HG02973 (cell line): ENCODE results near the gene TSPAN19.
"Not testable (repeated sequence)": the region's sequence is repeated elsewhere in the genome, so short reads cannot be mapped to it uniquely, and the experiment has no call there.

ENCODE experiments used
- ATAC-seq: cut with Tn5 transposase; IDR thresholded peaks from one replicate; pipeline ENCODE4 v1.9.1; 2021; ENCODE audit warnings: moderate library complexity; ENCODE audit not compliant: unreplicated experiment

Gene TSPAN19

DNA sequence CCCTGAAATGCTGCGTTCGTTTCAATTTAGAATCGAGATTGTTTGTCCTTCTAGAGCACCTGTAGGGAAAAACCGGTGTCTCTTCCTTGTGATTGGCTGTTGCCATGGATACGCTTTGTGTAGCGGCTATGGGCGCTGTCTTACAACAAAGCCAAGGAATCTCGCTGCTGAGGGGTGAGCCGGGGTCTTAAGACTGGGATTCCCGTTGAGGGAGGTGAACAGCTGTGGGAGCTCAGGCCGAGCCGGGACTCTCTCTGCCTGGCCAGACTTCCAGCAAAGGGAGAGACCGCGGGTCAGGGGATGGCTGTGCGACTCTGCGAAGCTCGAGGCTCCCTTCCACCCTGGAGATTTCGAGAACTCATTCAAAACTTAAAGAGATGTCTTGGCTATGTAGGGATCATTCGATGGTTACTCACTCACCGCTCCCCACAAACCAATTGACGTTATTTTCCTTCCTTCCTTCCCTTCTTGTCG lies at the start of gene TSPAN19, which contains the start of gene LRRIQ1:
TSS of gene TSPAN19 (minus strand) at position 44 of the 474 bp plus-strand sequence. CDS start 6,331 bp downstream, outside the sequence.
TSS of gene LRRIQ1 (plus strand) at position 118 of the 474 bp plus-strand sequence. CDS start 1,826 bp downstream, outside the sequence.
- peak; percentile 84 for ATAC-seq

DNA sequence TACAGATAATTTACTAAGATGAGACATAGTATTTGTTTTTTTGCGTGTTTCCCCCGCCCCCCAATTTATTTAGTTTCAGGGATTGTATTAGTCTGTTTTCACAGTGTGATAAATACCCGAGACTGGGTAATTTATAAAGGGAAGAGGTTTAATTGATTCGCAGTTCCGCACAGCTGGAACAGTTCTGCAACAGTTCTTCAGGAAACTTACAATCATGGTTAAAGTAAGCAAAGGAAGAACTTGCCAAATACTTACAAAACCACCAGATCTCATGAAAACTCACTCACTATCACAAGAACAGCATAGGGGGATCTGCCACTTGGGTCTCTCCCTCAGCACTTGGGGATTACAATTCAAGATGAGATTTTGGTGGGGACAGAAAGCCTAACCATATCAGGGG lies 49.0 kb upstream of the TSPAN19 start:
- no peak for ATAC-seq

DNA sequence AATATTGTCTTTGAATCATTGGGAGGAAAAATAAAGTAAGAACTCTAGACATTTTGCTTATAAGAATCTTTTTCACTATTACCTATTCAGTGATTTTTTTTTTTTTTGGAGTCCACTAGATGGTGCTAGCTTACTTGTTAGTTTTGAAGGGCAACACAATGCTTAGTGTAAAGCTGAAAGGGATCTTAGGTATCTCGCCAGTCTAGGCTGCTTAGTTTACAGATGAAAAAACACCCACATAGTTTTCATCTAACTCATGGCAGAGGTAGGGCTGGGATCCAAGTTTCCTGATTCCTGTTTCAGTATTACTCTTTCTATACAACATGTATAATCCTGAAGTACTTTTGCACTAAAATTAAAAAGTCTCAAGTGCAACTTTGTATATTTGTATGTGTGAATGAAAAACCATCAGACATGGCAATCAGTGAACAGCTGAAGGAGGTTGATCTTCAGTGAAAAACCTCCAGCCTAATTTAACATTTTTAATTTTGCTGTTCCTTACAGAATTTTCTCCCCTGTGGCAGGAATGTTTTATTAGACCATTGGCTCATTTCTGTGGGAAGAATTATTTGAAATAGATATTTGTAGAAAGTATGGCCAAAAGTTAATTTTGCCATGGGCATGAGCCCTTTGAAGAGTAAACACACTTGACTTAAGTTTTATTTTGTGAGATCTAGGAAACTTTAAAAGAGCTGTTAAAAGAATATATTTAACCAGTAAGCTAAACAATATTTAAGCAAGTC lies 40.8 kb upstream of the TSPAN19 start:
- ATAC-seq: peak; percentile 80

DNA sequence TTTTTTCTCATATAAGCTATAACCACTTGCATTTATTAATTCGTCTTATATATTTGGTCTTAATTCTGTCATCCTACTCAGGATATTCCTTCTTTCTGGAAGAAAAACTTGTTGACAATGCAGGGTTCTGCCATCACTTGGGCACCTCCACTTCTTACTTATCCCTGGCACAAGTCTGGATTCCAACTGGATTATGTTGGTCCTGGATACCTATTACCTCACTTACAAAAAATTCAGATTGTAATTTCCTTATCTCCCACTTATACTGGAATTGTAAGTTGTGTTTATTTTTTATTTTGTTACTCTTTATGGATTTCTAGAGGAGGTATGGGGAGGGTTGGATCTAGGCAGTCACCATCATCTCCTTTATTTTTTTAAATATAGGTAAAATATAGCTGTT lies 36.7 kb upstream of the TSPAN19 start:
- no peak for ATAC-seq

DNA sequence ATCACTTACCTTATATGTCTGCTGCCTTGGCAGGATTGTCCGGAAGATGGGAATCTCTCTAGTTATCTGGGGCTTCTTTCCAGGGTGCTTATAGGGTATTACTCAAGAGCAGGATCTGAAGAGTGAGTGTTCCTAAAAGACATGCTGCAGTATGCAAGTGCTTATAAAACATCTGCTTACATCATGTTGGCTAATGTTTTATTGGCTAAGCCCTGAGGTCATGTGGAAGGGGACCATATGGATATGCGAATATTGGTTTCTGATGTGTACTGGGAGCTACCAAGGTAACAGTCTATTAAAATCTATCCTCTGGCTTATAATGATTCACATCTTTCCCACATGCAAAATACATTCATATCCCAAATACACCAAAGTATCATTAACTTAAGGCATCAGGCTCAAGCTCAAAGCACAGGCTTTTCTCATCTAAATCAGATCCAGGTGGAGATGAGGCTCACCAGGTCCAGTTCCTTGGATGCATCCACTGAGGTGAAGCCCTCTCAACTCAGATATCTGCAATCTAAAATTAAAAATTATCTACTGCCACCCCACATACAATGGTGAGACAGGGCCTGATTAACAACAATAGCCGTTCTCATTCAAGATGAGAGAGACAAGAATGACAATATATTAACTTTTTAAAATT lies 29.9 kb upstream of the TSPAN19 start:
- ATAC-seq: no peak

DNA sequence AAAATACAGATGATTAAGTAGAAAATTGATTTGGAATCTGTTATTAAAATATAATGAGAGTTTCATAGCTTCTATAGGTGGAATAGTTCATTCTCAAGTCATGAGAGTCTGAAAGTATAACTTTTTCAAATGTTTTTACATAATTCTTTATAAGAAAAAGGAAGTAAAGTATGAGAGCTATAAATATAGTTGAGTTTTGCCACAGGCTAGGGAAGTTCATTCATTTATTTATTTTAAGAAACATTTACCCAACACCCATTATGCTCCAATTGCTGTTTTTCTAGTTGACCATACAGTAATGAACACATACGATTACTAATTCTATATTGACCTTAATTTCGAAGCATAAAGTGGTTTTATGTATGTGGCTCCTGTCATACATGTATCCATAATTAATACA lies 24.8 kb upstream of the TSPAN19 start:
- ATAC-seq: no peak

DNA sequence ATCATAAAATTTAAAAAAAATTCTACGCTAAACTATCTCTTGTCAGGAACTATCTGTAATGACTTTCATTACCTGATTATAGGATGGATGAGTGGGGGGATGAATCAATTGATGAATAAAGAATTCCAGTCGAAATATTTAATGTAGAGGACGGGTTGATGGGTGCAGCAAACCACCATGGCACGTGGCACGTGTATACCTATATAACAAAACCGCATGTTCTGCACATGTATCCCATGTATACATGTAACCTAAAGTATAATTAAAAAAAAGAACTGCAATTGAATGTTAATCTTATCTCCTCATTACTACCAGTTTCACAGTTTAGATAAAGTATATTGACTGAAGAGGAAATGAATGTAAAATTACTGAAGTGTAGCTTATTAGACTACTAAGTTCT lies 23.5 kb upstream of the TSPAN19 start:
- no peak for ATAC-seq

DNA sequence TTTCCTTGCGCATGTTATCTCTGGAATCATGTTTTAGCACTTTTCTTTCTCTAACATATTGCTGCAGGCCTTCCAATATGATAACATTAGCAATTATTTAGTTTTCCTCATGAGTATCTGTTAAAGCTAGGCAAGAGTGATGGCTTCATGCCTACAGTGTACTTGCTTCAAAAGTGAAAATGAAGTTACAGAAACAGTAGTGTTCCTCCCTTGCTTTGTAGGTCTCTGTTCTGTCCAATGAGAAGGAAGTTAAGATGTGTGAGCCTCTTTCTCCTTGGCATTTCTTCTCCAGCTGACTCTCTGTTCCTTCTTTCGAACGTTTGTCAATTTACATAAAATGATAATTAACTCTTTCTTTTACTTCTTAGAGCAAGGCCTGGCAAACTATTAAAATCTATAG lies 22.3 kb upstream of the TSPAN19 start:
- ATAC-seq: no peak

DNA sequence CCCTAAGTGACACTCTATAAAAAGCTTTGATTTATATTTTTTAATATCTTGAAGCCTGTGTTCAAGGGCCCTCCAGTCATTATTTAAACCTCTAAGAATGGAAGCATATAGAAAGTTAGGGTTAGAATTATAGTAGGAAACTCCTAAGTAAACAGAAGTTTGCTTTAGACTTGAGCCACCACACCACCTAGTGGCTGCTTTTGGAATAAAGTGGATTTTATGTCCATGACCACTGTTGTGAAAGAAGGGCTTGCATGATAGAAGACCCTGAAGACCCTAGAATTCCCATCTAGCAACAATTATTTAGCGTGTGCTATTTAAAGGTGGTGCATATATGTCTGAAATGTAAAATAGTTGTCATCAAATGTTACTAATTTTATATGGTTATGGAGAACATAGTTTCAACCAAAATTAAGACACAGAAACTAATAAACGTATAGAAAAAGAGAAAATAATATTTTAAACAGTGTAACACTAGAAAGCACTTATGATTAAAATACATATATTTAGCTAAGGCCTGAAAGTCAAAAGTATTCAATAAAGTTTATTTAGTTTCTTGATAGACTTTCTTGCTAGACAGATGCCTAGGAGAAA lies 21.4 kb upstream of the TSPAN19 start:
- peak; percentile 80 for ATAC-seq

DNA sequence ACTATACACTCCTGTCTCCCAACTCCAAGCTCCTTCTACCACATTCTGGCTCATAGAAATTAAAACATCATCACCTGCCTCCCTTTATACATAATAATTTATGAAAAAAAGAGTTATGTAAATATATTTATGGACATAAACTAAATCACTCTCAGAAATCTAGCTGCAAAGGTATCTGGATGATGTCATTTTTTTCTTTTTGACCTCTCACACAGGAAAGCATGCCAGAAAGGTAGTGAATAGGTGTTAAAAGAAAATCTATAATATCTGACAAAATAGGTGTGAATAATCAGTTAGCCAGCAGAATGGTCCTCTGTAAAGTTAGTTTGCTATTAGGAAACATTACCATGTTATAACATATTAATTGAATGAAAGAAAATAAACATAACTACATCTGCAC lies 7.8 kb upstream of the TSPAN19 start:
- ATAC-seq: no peak

DNA sequence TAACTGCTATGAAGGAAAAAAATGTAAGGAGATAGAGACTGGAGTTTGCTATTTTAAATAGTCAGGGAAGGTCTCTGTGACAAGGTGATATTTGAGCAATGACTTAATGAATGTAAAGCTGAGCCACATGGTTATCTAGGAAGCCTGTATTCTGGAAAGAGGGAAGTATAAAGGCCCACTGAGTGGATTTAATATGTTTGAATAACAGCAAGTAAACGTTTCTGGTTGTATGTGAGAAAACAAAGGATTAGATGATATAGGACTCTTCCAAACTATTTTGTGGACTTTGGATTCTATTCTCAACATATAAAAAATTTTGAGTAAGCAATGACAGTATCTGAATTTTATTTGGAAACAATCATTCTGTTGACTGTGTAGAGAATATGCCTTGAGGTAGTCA lies 5.3 kb upstream of the TSPAN19 start:
- ATAC-seq: no peak

DNA sequence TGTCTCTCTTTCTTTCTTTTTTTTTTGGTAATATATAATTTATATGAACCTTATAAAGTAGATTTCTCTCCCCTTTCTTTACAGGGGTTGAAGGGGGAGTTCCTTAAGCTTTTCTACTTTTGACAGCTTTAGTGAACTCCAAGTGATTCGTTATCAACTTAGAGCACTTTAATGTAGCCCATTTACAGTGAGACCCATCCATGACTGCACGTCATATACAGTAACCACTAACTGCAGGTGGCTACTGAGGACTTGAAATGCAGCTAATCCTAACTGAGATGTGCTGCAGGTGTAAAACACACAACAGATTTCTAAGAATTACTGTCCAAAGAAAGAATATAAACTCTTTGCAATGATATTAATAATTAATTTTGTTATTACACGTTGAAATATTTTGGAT lies 656 bp upstream of the TSPAN19 start:
- peak; percentile 32 for ATAC-seq

DNA sequence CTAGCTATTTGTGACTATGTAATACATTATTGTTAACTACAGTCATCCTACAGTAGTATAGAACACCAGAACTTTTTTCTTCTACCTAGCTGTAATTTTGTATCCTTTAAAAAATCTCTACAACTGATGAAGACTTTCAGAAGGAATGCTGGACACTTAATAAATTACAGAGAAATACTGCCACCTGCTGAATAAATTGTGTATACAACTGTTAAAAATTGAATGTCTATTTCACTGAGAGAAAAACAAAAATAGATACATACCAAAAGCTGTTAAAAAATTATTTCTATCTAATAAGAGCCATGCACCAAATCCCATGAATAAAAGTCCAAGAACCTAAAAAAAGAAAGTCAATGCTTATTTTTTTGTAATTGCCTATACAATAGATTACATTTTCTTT lies 6.6 kb downstream of the TSPAN19 start:
- no peak for ATAC-seq

DNA sequence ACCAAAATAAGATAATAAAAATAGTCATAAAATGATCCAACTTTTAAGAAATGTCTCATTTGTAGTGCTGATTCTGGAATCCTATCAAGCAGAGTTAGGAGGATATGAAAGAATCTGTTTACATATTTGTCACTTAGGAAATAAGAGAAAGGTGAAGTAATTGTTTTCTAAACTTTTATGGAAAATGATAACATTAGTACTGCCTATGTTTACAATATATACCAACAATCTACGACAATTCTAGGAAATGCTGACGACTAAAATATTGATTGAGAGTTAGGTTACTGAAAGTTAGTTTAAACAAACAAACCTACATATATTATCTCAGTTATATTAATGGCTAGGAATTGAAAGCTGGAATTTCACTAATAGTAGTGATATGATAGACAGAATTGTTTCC lies 18.0 kb downstream of the TSPAN19 start:
- ATAC-seq: no peak

DNA sequence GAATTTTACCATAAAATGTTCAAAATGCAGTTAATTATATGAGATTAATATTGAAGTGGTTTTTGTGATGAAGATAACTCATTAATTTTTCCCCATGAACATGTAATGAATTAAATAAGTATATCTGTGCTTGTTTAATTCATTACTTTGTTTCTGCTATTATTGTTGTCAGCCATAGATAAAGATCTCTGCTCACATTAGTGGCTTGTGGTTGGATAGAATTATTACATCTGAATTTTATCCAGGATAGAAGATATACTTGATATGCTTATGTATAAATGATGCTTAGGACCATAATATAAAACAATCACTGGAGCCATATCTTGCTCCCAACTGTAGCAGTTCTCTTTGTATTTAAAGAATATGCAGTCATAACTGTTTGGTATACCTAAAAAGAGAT lies 18.5 kb downstream of the TSPAN19 start:
- ATAC-seq: no peak

DNA sequence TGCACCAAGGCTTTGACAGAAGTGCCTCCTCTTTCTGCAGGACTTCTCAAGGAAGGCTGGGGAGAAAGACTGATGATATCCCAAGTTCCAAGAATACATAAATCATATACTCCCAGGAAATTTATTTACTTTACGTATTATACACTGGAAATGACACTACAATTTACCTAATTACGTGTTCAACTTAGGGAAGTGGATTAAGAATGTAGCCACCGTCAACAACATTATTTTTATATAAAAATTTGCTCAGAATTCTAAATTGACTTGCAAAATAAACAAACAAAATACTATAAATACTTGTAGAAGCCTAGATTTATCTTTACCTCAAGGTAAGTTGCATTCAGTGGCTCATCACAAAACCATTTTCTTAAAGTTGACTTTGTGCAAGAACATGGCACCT lies 18.9 kb downstream of the TSPAN19 start:
- ATAC-seq: no peak

DNA sequence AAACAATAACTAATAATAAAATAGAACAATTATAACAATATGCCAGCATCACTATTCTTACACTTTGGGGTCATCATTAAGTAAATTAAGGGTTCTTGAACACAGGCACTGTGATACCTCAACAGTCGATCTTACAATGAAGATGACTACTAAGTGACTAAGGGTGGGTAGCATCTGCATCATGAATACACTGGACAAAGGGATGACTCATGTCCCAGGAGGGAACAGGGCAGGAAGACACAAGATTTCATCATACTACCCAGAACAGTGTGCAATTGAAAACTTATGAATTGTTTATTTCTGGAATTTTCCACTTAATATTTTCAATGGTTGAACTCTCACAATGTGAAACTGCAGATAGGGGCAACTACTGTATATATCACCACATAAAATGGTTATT lies 19.7 kb downstream of the TSPAN19 start:
- ATAC-seq: no peak

DNA sequence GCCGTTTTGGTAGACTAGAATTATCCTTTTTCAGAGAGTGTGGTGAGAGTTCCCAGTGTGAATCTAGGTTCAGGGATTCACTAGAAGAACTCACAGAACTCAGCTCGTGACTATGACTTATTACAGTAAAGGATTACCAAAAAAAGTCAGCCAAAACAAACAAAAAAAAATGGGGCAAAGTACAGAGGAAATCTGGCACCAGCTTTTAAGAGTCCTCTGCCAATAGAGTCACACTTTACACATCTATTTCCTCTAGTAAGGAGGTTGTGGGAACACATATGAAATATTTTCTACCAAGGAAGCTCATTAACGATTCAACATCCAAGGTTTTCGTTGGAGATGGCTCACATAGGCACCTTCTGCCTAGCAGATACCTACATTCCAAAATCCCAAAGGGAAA lies 28.2 kb downstream of the TSPAN19 start:
- no peak for ATAC-seq

DNA sequence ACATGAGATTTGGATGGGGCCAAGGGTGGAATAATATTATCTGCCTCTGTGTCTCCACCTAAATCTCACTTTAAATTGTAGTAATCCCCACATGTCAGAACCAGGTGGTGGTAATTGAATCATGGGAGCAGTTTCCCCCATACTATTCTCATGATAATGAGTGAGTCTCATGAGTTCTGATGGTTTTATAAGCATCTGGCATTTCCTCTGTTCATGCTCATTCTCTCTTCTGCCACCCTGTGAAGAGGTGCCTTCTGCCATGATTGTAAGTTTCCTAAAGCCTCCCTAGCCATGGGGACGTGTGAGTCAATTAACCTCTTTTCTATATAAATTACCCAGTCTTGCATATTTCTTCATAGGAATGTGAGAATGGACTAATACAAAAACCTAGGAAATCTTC lies 29.9 kb downstream of the TSPAN19 start:
- no peak for ATAC-seq

DNA sequence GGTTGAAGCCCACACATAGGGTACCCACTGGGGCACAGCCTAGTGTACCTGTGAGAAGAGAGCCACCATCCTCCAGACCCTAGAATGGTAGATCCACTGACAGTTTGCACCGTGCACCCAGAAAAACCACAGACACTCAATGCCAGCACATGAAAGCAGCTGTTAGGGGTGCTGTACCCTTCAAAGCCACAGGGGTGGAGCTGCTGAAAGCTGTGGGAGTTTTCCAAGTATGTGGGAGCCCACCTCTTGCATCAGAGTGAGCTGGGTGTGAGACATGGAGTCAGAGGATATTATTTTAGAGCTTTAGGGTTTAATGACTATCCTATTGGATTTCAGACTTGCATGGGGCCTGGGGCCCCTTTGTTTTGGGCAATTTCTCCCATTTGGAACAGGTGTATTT lies 30.5 kb downstream of the TSPAN19 start:
- no peak for ATAC-seq

DNA sequence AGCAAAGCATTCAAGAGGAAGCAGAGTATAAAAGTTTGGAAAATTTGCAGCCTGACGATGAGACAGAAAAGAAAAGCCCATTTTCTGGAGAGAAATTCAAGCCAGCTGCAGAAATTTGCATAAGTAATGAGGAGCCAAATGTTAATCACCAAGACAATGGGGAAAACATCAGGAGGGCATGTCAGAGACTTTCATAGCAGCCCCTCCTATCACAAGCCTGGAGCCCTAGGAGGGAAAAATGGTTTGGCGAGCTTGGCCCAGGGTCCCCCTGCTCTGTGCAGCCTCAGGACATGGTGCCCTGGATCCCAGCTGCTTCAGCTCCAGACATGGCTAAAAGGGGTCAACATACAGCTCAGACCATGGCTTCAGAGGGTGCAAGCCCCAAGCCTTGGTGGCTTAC lies 31.0 kb downstream of the TSPAN19 start:
- ATAC-seq: not testable (repeated sequence)

DNA sequence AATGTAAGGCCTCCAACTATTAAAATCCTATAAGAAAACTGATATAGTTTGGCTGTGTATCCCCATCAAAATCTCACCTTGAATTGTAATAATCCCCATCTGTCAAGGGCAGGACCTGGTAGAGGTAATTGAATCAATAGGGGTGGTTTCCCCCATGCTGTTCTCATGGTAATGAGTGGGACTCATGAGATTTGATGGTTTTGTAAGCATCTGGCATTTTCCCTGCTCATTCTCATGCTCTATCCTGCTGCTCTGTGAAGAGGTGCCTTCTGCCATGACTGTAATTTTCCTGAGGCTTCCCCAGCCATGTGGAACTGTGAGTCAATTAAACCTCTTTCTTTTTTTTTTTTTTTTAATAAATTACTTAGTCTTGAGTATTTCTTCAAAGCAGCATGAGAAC lies 31.9 kb downstream of the TSPAN19 start:
- ATAC-seq: no peak
